ENCODE data around the gene PLEKHA7.
"Not testable (repeated sequence)": the region's sequence is repeated elsewhere in the genome, so short reads cannot be mapped to it uniquely, and the experiment has no call there.

Gene PLEKHA7

GRCh38 chr11:17014321-17014832 is at the start of gene PLEKHA7:
PLEKHA7 (minus strand) TSS chr11:17014414; CDS start chr11:17014401, 13 bp downstream.
- in situ Hi-C loops (cut with MboI; ENCODE audit: low sequenced_read_pairs), result no loop called here

GRCh38 chr11:17063171-17064002 is 49.2 kb upstream of the PLEKHA7 start:
- in situ Hi-C loops (cut with MboI; ENCODE audit: low sequenced_read_pairs), result loop anchor here (25.0 kb wide), 1 partner anchor 126 kb away; no protein-coding TSS in a partner anchor

GRCh38 chr11:17051146-17051545 is 36.9 kb upstream of the PLEKHA7 start:
- in situ Hi-C loops (cut with MboI; ENCODE audit: low sequenced_read_pairs), result loop anchor here (25.0 kb wide), 1 partner anchor 114 kb away; no protein-coding TSS in a partner anchor

GRCh38 chr11:17048491-17048890 is 34.3 kb upstream of the PLEKHA7 start:
- in situ Hi-C loops (cut with MboI; ENCODE audit: low sequenced_read_pairs), result not testable (repeated sequence)

- in situ Hi-C loops (cut with MboI; ENCODE audit: low sequenced_read_pairs), result no loop called here
These were observed 32.5 kb upstream of the PLEKHA7 start for GRCh38 chr11:17046690-17047089.

- in situ Hi-C loops (cut with MboI; ENCODE audit: low sequenced_read_pairs), result no loop called here
These were observed 22.7 kb upstream of the PLEKHA7 start for GRCh38 chr11:17036666-17037658.

- in situ Hi-C loops (cut with MboI; ENCODE audit: low sequenced_read_pairs), result not testable (repeated sequence)
These were observed 19.8 kb upstream of the PLEKHA7 start for GRCh38 chr11:17034027-17034426.

- in situ Hi-C loops (cut with MboI; ENCODE audit: low sequenced_read_pairs), result no loop called here
These were observed 12.4 kb upstream of the PLEKHA7 start for GRCh38 chr11:17026487-17027082.

- in situ Hi-C loops (cut with MboI; ENCODE audit: low sequenced_read_pairs), result no loop called here
These were observed 10.7 kb upstream of the PLEKHA7 start for GRCh38 chr11:17024924-17025323.

GRCh38 chr11:17021511-17021910 is 7.3 kb upstream of the PLEKHA7 start:
- in situ Hi-C loops (cut with MboI; ENCODE audit: low sequenced_read_pairs), result no loop called here

GRCh38 chr11:17020831-17021230 is 6.6 kb upstream of the PLEKHA7 start:
- in situ Hi-C loops (cut with MboI; ENCODE audit: low sequenced_read_pairs), result no loop called here

- in situ Hi-C loops (cut with MboI; ENCODE audit: low sequenced_read_pairs), result no loop called here
These were observed 5.0 kb upstream of the PLEKHA7 start for GRCh38 chr11:17019232-17019631.

- in situ Hi-C loops (cut with MboI; ENCODE audit: low sequenced_read_pairs), result no loop called here
These were observed 1.5 kb upstream of the PLEKHA7 start for GRCh38 chr11:17015627-17016126.

GRCh38 chr11:17014833-17015626 is 816 bp upstream of the PLEKHA7 start:
- in situ Hi-C loops (cut with MboI; ENCODE audit: low sequenced_read_pairs), result no loop called here

- in situ Hi-C loops (cut with MboI; ENCODE audit: low sequenced_read_pairs), result no loop called here
These were observed 480 bp downstream of the PLEKHA7 start for GRCh38 chr11:17013548-17014320.

- in situ Hi-C loops (cut with MboI; ENCODE audit: low sequenced_read_pairs), result no loop called here
These were observed 1.3 kb downstream of the PLEKHA7 start for GRCh38 chr11:17012712-17013547.

GRCh38 chr11:17012179-17012578 is 2.0 kb downstream of the PLEKHA7 start:
- in situ Hi-C loops (cut with MboI; ENCODE audit: low sequenced_read_pairs), result no loop called here

- in situ Hi-C loops (cut with MboI; ENCODE audit: low sequenced_read_pairs), result no loop called here
These were observed 3.3 kb downstream of the PLEKHA7 start for GRCh38 chr11:17010851-17011420.

All from hTERT RPE-1 (cell line).